Measurements from ENCODE around the gene CRAT. TPM values are rescaled to one million over a fixed set of nuclear protein-coding genes. Genes with fewer than 3 reads are reported as not detected.

CRAT gene
- total RNA-seq, 1 donor from 2014 or later, result 10.1 TPM

DNA sequence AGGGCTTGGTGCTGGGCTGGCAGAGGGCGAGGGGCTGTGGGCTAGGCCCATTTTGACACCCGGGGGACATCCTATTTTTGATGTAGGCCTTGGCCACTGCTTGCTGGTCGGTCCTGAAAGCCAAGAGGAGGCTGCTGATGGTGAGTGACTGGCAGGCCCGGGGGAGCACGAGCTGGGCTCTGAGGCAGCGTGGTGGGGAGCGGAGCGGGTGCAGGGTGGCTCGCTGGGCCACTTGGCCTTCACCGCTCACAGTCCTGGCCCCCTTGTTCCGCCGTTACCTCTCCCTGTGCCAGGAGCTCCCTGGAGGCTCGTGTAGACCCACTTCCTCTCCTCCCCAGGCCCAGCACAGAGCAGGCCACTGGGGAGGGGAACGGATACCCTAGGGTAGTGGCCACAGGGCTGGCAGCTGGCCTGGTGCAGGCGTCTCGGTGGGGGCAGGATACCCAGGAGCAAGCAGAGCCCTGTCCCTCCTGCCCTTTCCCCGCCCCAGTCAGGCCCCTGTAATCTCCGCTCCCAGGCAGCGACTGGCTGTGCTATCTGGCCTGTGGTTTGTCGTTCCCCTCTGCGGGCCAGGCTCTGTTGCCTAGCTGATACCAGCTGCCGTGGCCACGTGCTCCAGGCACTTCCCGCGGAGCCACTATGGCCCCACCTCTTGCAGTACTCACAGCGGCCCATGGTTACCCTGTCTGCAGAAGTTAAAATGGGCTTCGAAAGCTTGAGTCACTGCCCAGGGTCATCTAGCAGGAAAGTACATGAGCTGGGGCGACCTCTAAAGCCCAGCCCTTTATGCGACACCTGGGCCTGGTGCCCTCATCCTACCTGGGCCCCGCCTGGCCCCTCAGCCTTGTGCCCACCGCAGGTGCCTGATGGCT is 41.4 kb downstream of the CRAT start:
- Histone ChIP-seq H3K79me2 (ENCODE audit: low read depth) (no peaks in the 10 kb centered on the region), H2AFZ (replicated peaks) (no peak overlapping the region), H3K4me1 (no peaks in the 10 kb centered on the region), H3K9ac (no peak overlapping the region), H3F3A (ENCODE audit: low read depth) (no peaks in the 10 kb centered on the region), H3K4me3 (no peak overlapping the region), H3K36me3 (no peaks in the 10 kb centered on the region), H3K9me3 (ENCODE audit: low read depth) (no peaks in the 10 kb centered on the region), H3K4me2 (no peak overlapping the region), H3K27me3 (no peaks in the 10 kb centered on the region), H4K20me1 (ENCODE audit: low read depth) (no peaks in the 10 kb centered on the region), H3K27ac (no peak overlapping the region)
- Mint-ChIP-seq H3K9me3 (no peaks in the 10 kb centered on the region), H3K36me3 (peaks cover 9% of the 10 kb centered on the region), H3K4me1 (no peaks in the 10 kb centered on the region), H3K4me3 (no peak overlapping the region), H3K27me3 (ENCODE audit: insufficient read depth, low read depth) (peaks cover 3% of the 10 kb centered on the region), H3K27ac (no peak overlapping the region)
- TF ChIP-seq, protein P1, sequence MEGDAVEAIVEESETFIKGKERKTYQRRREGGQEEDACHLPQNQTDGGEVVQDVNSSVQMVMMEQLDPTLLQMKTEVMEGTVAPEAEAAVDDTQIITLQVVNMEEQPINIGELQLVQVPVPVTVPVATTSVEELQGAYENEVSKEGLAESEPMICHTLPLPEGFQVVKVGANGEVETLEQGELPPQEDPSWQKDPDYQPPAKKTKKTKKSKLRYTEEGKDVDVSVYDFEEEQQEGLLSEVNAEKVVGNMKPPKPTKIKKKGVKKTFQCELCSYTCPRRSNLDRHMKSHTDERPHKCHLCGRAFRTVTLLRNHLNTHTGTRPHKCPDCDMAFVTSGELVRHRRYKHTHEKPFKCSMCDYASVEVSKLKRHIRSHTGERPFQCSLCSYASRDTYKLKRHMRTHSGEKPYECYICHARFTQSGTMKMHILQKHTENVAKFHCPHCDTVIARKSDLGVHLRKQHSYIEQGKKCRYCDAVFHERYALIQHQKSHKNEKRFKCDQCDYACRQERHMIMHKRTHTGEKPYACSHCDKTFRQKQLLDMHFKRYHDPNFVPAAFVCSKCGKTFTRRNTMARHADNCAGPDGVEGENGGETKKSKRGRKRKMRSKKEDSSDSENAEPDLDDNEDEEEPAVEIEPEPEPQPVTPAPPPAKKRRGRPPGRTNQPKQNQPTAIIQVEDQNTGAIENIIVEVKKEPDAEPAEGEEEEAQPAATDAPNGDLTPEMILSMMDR (IDR thresholded peaks at IDR 0.05), result no peak
- no peak for TF ChIP-seq EZH2phosphoT487 (IDR thresholded peaks at IDR 0.05)
- TF ChIP-seq EZH2 (IDR thresholded peaks at IDR 0.05), result no peak
- DNase-seq (ENCODE audit: low spot score), result no peak

DNA sequence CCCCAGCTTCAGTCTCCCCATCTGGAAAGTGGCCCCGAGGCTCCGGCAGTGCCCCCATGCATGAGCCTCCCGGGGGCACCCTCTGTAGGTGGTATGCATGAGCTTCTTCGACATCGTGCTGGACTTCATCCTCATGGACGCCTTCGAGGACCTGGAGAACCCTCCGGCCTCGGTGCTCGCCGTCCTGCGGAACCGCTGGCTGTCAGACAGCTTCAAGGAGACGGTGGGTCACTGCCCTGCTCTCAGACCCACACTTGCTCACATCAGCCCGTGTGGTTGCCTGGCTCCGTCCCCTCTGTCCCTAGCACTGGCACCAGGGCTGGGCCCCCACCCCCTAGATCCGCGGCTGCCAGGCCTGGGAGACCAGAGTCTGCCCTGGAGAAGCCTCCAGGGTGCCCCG is 42.5 kb downstream of the CRAT start:
- Histone ChIP-seq H3K79me2 (ENCODE audit: low read depth) (no peaks in the 10 kb centered on the region), H2AFZ (replicated peaks) (no peak overlapping the region), H3K27me3 (no peaks in the 10 kb centered on the region), H3K4me3 (no peak overlapping the region), H4K20me1 (ENCODE audit: low read depth) (no peaks in the 10 kb centered on the region), H3K4me1 (no peaks in the 10 kb centered on the region), H3K9ac (no peak overlapping the region), H3K36me3 (no peaks in the 10 kb centered on the region), H3K9me3 (ENCODE audit: low read depth) (no peaks in the 10 kb centered on the region), H3K27ac (no peak overlapping the region), H3F3A (ENCODE audit: low read depth) (no peaks in the 10 kb centered on the region), H3K4me2 (no peak overlapping the region)
- H3K4me3 Mint-ChIP-seq, result no peak overlapping the region
- H3K27me3 Mint-ChIP-seq (ENCODE audit: insufficient read depth, low read depth), result peaks cover 2% of the 10 kb centered on the region
- peaks cover 11% of the 10 kb centered on the region for H3K36me3 Mint-ChIP-seq
- TF ChIP-seq EZH2 (IDR thresholded peaks at IDR 0.05), result no peak
- H3K9me3 Mint-ChIP-seq, result no peaks in the 10 kb centered on the region
- H3K27ac Mint-ChIP-seq, result no peak overlapping the region
- H3K4me1 Mint-ChIP-seq, result no peaks in the 10 kb centered on the region
- no peak for DNase-seq (ENCODE audit: low spot score)

DNA sequence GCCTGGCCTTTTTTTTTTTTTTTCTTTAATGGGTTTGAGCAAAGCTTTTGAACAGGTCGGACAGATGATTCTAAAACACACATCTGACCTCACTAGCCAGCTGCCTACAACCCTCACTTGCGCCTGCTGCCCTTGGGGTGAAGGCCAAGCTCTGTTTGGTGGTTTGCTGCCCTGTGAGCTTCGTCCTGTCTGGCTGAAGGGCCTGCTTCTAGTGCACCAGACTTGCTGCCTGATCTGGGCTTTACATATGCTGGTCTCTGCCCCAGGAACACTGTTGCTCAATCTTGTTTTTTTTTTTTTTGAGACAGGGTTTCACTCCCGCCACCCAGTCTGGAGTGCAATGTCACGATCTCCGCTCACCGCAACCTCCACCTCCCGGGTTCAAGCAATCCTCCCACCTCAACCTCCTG is 46.1 kb downstream of the CRAT start:
- no peak for DNase-seq (ENCODE audit: low spot score)
- Histone ChIP-seq H3K9me3 (ENCODE audit: low read depth) (no peaks in the 10 kb centered on the region), H2AFZ (replicated peaks) (no peak overlapping the region), H3K4me2 (no peak overlapping the region), H3K79me2 (ENCODE audit: low read depth) (no peaks in the 10 kb centered on the region), H3K27me3 (no peaks in the 10 kb centered on the region), H3K36me3 (no peaks in the 10 kb centered on the region), H3K4me3 (no peak overlapping the region), H4K20me1 (ENCODE audit: low read depth) (no peaks in the 10 kb centered on the region), H3K4me1 (no peaks in the 10 kb centered on the region), H3K9ac (no peak overlapping the region), H3F3A (ENCODE audit: low read depth) (no peaks in the 10 kb centered on the region), H3K27ac (no peak overlapping the region)
- Mint-ChIP-seq H3K9me3 (no peaks in the 10 kb centered on the region), H3K27me3 (ENCODE audit: insufficient read depth, low read depth) (no peaks in the 10 kb centered on the region), H3K4me3 (no peak overlapping the region), H3K4me1 (no peaks in the 10 kb centered on the region), H3K36me3 (peaks cover 11% of the 10 kb centered on the region), H3K27ac (no peak overlapping the region)
- no peak for TF ChIP-seq EZH2 (IDR thresholded peaks at IDR 0.05)

DNA sequence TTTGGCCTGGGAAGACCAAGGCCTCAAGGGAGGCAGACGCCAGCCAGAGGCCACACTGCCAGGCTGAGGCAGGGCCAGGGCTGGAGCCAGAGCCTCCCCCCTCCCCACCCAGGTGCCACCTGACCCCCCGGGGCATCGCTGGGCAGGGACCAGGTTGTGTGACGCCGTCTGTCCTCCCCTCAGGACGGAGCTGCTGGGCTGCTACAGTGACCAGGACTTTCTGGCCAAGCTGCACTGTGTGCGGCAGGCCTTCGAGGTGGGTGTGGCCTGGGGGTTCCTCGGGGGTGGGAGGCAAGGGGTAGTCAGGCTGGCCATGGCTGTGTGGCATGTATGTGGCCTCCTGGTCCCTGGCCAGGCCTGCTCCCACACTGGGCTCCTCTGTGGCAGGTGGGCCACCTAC is 47.5 kb downstream of the CRAT start:
- Mint-ChIP-seq H3K4me3 (no peak overlapping the region), H3K9me3 (no peaks in the 10 kb centered on the region), H3K27me3 (ENCODE audit: insufficient read depth, low read depth) (no peaks in the 10 kb centered on the region), H3K36me3 (peaks cover 6% of the 10 kb centered on the region), H3K4me1 (no peaks in the 10 kb centered on the region), H3K27ac (no peak overlapping the region)
- H3K4me3 ChIP-seq, result no peak overlapping the region
- no peak overlapping the region for H3K4me2 ChIP-seq
- no peak for DNase-seq (ENCODE audit: low spot score)
- no peaks in the 10 kb centered on the region for H3K36me3 ChIP-seq
- no peak overlapping the region for H3K27ac ChIP-seq
- no peaks in the 10 kb centered on the region for H3K27me3 ChIP-seq
- H2AFZ ChIP-seq (replicated peaks), result no peak overlapping the region
- H3K4me1 ChIP-seq, result no peaks in the 10 kb centered on the region
- no peaks in the 10 kb centered on the region for H3K9me3 ChIP-seq (ENCODE audit: low read depth)
- no peaks in the 10 kb centered on the region for H3K79me2 ChIP-seq (ENCODE audit: low read depth)
- no peaks in the 10 kb centered on the region for H4K20me1 ChIP-seq (ENCODE audit: low read depth)
- H3K9ac ChIP-seq, result no peak overlapping the region
- TF ChIP-seq EZH2phosphoT487 (IDR thresholded peaks at IDR 0.05) (no peak), EZH2 (IDR thresholded peaks at IDR 0.05) (no peak)
- TF ChIP-seq, protein P1 (IDR thresholded peaks at IDR 0.05), result no peak
- no peaks in the 10 kb centered on the region for H3F3A ChIP-seq (ENCODE audit: low read depth)

Data from neural progenitor cell (in vitro differentiated cells).